Hepatocyte (in vitro differentiated cells): ENCODE measurements around the gene AP4S1. TPM values are rescaled to one million over a fixed set of nuclear protein-coding genes. Genes with fewer than 3 reads are reported as not detected.
A peak's percentile ranks its signal among the peaks of the same experiment; 100 is the strongest.
"Not testable (repeated sequence)": the region's sequence is repeated elsewhere in the genome, so short reads cannot be mapped to it uniquely, and the experiment has no call there.

Source experiments
- DNase-seq: peaks from one replicate; pipeline ENCODE4 v3.0.0-alpha.2; 2016; ENCODE audit warnings: low spot score
- H2AFZ ChIP-seq: fragments of 200-600 bp; sonication (generic); 2 replicates; pipeline ENCODE4 v1.6.0; 2016; ENCODE audit warnings: antibody characterized with exemption, mild to moderate bottlenecking
- H3K27ac ChIP-seq: fragments of 200-600 bp; sonication (generic); 2 replicates; pipeline ENCODE4 v1.5.1; 2016; ENCODE audit warnings: mild to moderate bottlenecking
- H3K27me3 ChIP-seq: fragments of 200-600 bp; sonication (generic); 2 replicates; pipeline ENCODE4 v1.6.1; 2016
- H3K36me3 ChIP-seq: fragments of 200-600 bp; sonication (generic); replicated peaks from 2 replicates; pipeline ENCODE4 v1.5.1; 2016; ENCODE audit warnings: low read depth; ENCODE audit not compliant: insufficient read depth
- H3K4me1 ChIP-seq: fragments of 200-600 bp; sonication (generic); 2 replicates; pipeline ENCODE4 v1.5.1; 2016; ENCODE audit warnings: mild to moderate bottlenecking, moderate library complexity; ENCODE audit not compliant: insufficient read depth
- H3K4me2 ChIP-seq: fragments of 200-600 bp; sonication (generic); 2 replicates; pipeline ENCODE4 v1.6.0; 2016
- H3K4me3 ChIP-seq: fragments of 200-600 bp; sonication (generic); 2 replicates; pipeline ENCODE4 v1.5.1; 2016; ENCODE audit warnings: mild to moderate bottlenecking
- H3K79me2 ChIP-seq: fragments of 200-600 bp; sonication (generic); 2 replicates; pipeline ENCODE4 v1.6.0; 2017; ENCODE audit warnings: mild to moderate bottlenecking
- H3K9me2 ChIP-seq: fragments of 200-600 bp; sonication (generic); replicated peaks from 2 replicates; pipeline ENCODE4 v1.6.0; 2017; ENCODE audit warnings: mild to moderate bottlenecking; ENCODE audit not compliant: insufficient read depth
- H3K9me3 ChIP-seq: fragments of 200-600 bp; sonication (generic); 2 replicates; pipeline ENCODE4 v1.5.1; 2016; ENCODE audit warnings: low read depth, mild to moderate bottlenecking
- H4K20me1 ChIP-seq: fragments of 200-600 bp; sonication (generic); 2 replicates; pipeline ENCODE4 v1.6.0; 2016; ENCODE audit warnings: mild to moderate bottlenecking; ENCODE audit not compliant: insufficient read depth, poor library complexity, severe bottlenecking
- CTCF ChIP-seq: fragments of 200-600 bp; sonication (generic); IDR thresholded peaks from 2 replicates; pipeline ENCODE4 v1.5.1; 2016; ENCODE audit warnings: antibody characterized with exemption, mild to moderate bottlenecking; ENCODE audit not compliant: poor library complexity
- EZH2 ChIP-seq: fragments of 200-600 bp; sonication (generic); IDR thresholded peaks from 2 replicates; pipeline ENCODE4 v1.6.1; 2016; ENCODE audit warnings: antibody characterized with exemption, mild to moderate bottlenecking, borderline replicate concordance
- EZH2phosphoT487 ChIP-seq: fragments of 200-600 bp; sonication (generic); IDR thresholded peaks from one replicate; pipeline ENCODE4 v1.6.1; 2018; ENCODE audit warnings: antibody characterized with exemption, mild to moderate bottlenecking, low read depth, moderate library complexity; ENCODE audit not compliant: unreplicated experiment, severe bottlenecking
- WGBS: methylation state at CpG from one replicate; pipeline ENCODE4 v1.1.6; 2016; ENCODE audit warnings: low lambda C conversion rate; ENCODE audit errors: missing lambda C conversion rate; 5-methylcytosine and 5-hydroxymethylcytosine counted together
- polyA plus RNA-seq: library from polyadenylated mRNA; unstranded; fragments of >200 nt; fragmentation: Nextera tagmentation; extraction: Ambion mirVana; gene quantifications from 2 replicates; pipeline ENCODE4 v1.2.1, GENCODE V29; 2016
- total RNA-seq: library from RNA; depleted of rRNA; stranded (reverse); fragments of >200 nt; gene quantifications from 2 replicates; pipeline ENCODE4 v1.2.3, GENCODE V29; 2014

The AP4S1 gene
- total and polyA plus RNA-seq, 2 experiments from 2014 or later = 5.2 to 14.0 TPM

GRCh38 chr14:31057701-31058364 lies 32.4 kb downstream of the AP4S1 start:
- Histone ChIP-seq H3K4me3 (no peak overlapping the region), H3K9me3 (no peaks in the 10 kb centered on the region), H3K4me1 (peaks cover 15% of the 10 kb centered on the region), H3K27ac (no peak overlapping the region), H2AFZ (no peak overlapping the region), H3K36me3 (no peaks in the 10 kb centered on the region), H3K9me2 (no peaks in the 10 kb centered on the region), H3K4me2 (no peak overlapping the region), H3K79me2 (peaks cover 3% of the 10 kb centered on the region), H4K20me1 (no peaks in the 10 kb centered on the region), H3K27me3 (no peaks in the 10 kb centered on the region)
- TF ChIP-seq EZH2phosphoT487 (no peak), CTCF (no peak), EZH2 (no peak)
- 95% methylated on average over 12 of the region's 12 CpGs for WGBS
- no peak for DNase-seq

- DNase-seq = peak; percentile 60
- Histone ChIP-seq H3K4me2 (peak overlapping the region; percentile 9), H3K36me3 (no peaks in the 10 kb centered on the region), H3K27ac (peak overlapping the region; percentile 71), H4K20me1 (no peaks in the 10 kb centered on the region), H3K4me3 (no peak overlapping the region), H3K4me1 (peaks cover 15% of the 10 kb centered on the region), H2AFZ (no peak overlapping the region), H3K79me2 (no peaks in the 10 kb centered on the region), H3K27me3 (no peaks in the 10 kb centered on the region), H3K9me3 (no peaks in the 10 kb centered on the region), H3K9me2 (no peaks in the 10 kb centered on the region)
- 52% methylated on average over 1 of the region's 1 CpG for WGBS
- TF ChIP-seq EZH2phosphoT487 (no peak), CTCF (no peak), EZH2 (no peak)
Measured at GRCh38 chr14:31059152-31059924, 33.9 kb downstream of the AP4S1 start.

GRCh38 chr14:31060253-31060875 lies 34.9 kb downstream of the AP4S1 start:
- Histone ChIP-seq H3K79me2 (no peaks in the 10 kb centered on the region), H3K4me2 (no peak overlapping the region), H3K4me1 (peaks cover 15% of the 10 kb centered on the region), H3K4me3 (no peak overlapping the region), H3K9me2 (no peaks in the 10 kb centered on the region), H3K36me3 (no peaks in the 10 kb centered on the region), H3K9me3 (no peaks in the 10 kb centered on the region), H2AFZ (no peak overlapping the region), H4K20me1 (no peaks in the 10 kb centered on the region), H3K27me3 (no peaks in the 10 kb centered on the region), H3K27ac (peak overlapping the region; percentile 43)
- 49% methylated on average over 6 of the region's 6 CpGs for WGBS
- TF ChIP-seq EZH2phosphoT487 (no peak), CTCF (no peak), EZH2 (no peak)
- DNase-seq = peak; percentile 16

- H3K79me2 ChIP-seq, H3K9me3 ChIP-seq, H3K27me3 ChIP-seq, H4K20me1 ChIP-seq, H3K36me3 ChIP-seq, DNase-seq, H3K4me2 ChIP-seq, H3K27ac ChIP-seq, H3K9me2 ChIP-seq, H3K4me3 ChIP-seq, H2AFZ ChIP-seq: not testable (repeated sequence)
- peaks cover 15% of the 10 kb centered on the region for H3K4me1 ChIP-seq
- 83% methylated on average over 8 of the region's 8 CpGs for WGBS
Measured at GRCh38 chr14:31062908-31063307, 37.5 kb downstream of the AP4S1 start.
